ENCODE data around the gene CCDC50. TPM values are rescaled to one million over a fixed set of nuclear protein-coding genes. Genes with fewer than 3 reads are reported as not detected.

The CCDC50 gene
- total and polyA plus RNA-seq, 2 donors (not counting 3 experiments of a cell fraction or from before 2014, with no cell fraction given) = 44.4 to 137 TPM

- no peaks in the 10 kb centered on the region for H3K9me3 ChIP-seq (replicated peaks; ENCODE audit: control insufficient read depth, insufficient read depth, low read length)
- FAIRE-seq (no peak), DNase-seq (ENCODE audit: low read depth, low spot score) (no peak)
- H3K79me2 ChIP-seq (ENCODE audit: control insufficient read depth, insufficient read depth, low read length) = peaks cover 76% of the 10 kb centered on the region
- no peak overlapping the region for H3K27ac ChIP-seq (ENCODE audit: insufficient read depth, low read depth, low read length)
- peaks cover 2% of the 10 kb centered on the region for H3K9me1 ChIP-seq (replicated peaks; ENCODE audit: control insufficient read depth, extremely low read depth, insufficient read depth, low read length)
- intact Hi-C loops (cut with micrococcal nuclease) = loop anchor here (1.0 kb wide), 1 partner anchor 8 kb away; no protein-coding TSS in a partner anchor
- dilution Hi-C loops (cut with MboI; ENCODE audit: extremely low pct_ligation_motif_present, low sequenced_read_pairs) = no loop called here
- H3K4me2 ChIP-seq (ENCODE audit: insufficient read depth, low read length) = no peak overlapping the region
- peaks cover 12 to 30% of the 10 kb centered on the region in 2 experiments for H3K36me3 ChIP-seq (ENCODE audit: control insufficient read depth in 2 of 2, extremely low read depth in 1 of 2, insufficient read depth in 2 of 2, low read length in 2 of 2)
- CTCF ChIA-PET = interaction anchor here (0.7 to 2.8 kb wide), 8 partner anchors 9 to 115 kb away, joined by 3 to 10 read pairs (median 4); no protein-coding TSS in a partner anchor
- no peaks in the 10 kb centered on the region for H4K20me1 ChIP-seq (replicated peaks; ENCODE audit: control insufficient read depth, extremely low read depth, insufficient read depth, low read length)
- POLR2A ChIA-PET = no interaction called here
- no peak overlapping the region for H3K4me3 ChIP-seq (replicated peaks in 1 of 3; ENCODE audit: insufficient read depth in 1 of 3, low read depth in 1 of 3, low read length in 3 of 3)
- H3K9ac ChIP-seq (replicated peaks; ENCODE audit: extremely low read depth, insufficient read depth, low read length) = no peak overlapping the region
- no peak overlapping the region for H2AFZ ChIP-seq (ENCODE audit: low read depth, low read length)
- no peaks in the 10 kb centered on the region for H3K27me3 ChIP-seq (ENCODE audit: control insufficient read depth in 2 of 2, insufficient read depth in 2 of 2, low read length in 2 of 2)
- TF ChIP-seq POLR2A (IDR thresholded peaks at IDR 0.05; ENCODE audit: low read depth, low read length) = no peak
- no peak for TF ChIP-seq MAX (IDR thresholded peaks at IDR 0.05; ENCODE audit: insufficient read depth, insufficient read length)
- TF ChIP-seq CTCF (IDR thresholded peaks at IDR 0.05; ENCODE audit: extremely low read depth in 1 of 2, insufficient read depth in 1 of 2, low read depth in 1 of 2, low read length in 2 of 2) = no peak
- no peak for TF ChIP-seq POLR2AphosphoS5 (IDR thresholded peaks at IDR 0.05; ENCODE audit: insufficient read depth, low read depth, low read length)
- no peak for TF ChIP-seq EZH2 (IDR thresholded peaks at IDR 0.05; ENCODE audit: borderline replicate concordance, low read depth, low read length, severe bottlenecking)
- no peak for TF ChIP-seq MYC (IDR thresholded peaks at IDR 0.05; ENCODE audit: low read depth, low read length)
- TF ChIP-seq GATA2 (IDR thresholded peaks at IDR 0.05; ENCODE audit: insufficient read depth, insufficient read length, low read depth, low read length) = no peak
- TF ChIP-seq JUN (IDR thresholded peaks at IDR 0.05; ENCODE audit: borderline replicate concordance, insufficient read depth, insufficient read length, low read depth) = no peak
- TF ChIP-seq FOS (IDR thresholded peaks at IDR 0.05; ENCODE audit: borderline replicate concordance, insufficient read depth, low read length) = no peak
- peaks cover 53% of the 10 kb centered on the region for H3K4me1 ChIP-seq (ENCODE audit: control insufficient read depth, extremely low read depth, insufficient read depth, low read length)
- no TSS peak for BruUV-seq (replicated peaks)
Observed at GRCh38 chr3:191357909-191358308, 28.7 kb downstream of the CCDC50 start.

Measured in endothelial cell of umbilical vein (primary cell).